Hypothalamus (tissue), 51 donors: ENCODE measurements around the gene RBM14.
"Not testable (repeated sequence)": the region's sequence is repeated elsewhere in the genome, so short reads cannot be mapped to it uniquely, and the experiment has no call there.

Experiments used
- DNase-seq, 51 donors: peaks; one replicate each; lab custom pipeline; 2025; lab: John Stamatoyannopoulos, UW

Gene RBM14

GRCh38 chr11:66616379-66617154 is at the start of gene RBM14:
RBM14 (plus strand) TSS chr11:66616630; CDS start chr11:66616721, 91 bp downstream.
- peak; percentile 93 to 99 (median 98) for DNase-seq

GRCh38 chr11:66567787-66568123 is 48.7 kb upstream of the RBM14 start:
- DNase-seq = no peak

- peak; percentile 34 to 96 (median 87) for DNase-seq
Observed at GRCh38 chr11:66568124-66568916, 48.1 kb upstream of the RBM14 start, which contains the start of gene CTSF. CTSF (minus strand) TSS chr11:66568606; CDS start chr11:66568486, 120 bp downstream.

GRCh38 chr11:66569076-66569475 is 47.4 kb upstream of the RBM14 start:
- DNase-seq = no peak

GRCh38 chr11:66570079-66570849 is 46.2 kb upstream of the RBM14 start:
- DNase-seq = no peak

- DNase-seq = no peak
Observed at GRCh38 chr11:66570850-66571180, 45.6 kb upstream of the RBM14 start.

- peak in 47 of 51 donors; percentile 10 to 81 (median 41) for DNase-seq
Observed at GRCh38 chr11:66579017-66579606, 37.3 kb upstream of the RBM14 start.

GRCh38 chr11:66580803-66581202 is 35.6 kb upstream of the RBM14 start:
- no peak for DNase-seq

- no peak for DNase-seq
Observed at GRCh38 chr11:66581261-66581660, 35.2 kb upstream of the RBM14 start.

GRCh38 chr11:66582565-66583147 is 33.8 kb upstream of the RBM14 start:
- DNase-seq = not testable (repeated sequence)

GRCh38 chr11:66585447-66585846 is 31.0 kb upstream of the RBM14 start:
- DNase-seq = not testable (repeated sequence)

GRCh38 chr11:66586136-66586535 is 30.3 kb upstream of the RBM14 start:
- DNase-seq = no peak

GRCh38 chr11:66589315-66589714 is 27.1 kb upstream of the RBM14 start:
- DNase-seq = not testable (repeated sequence)

- no peak for DNase-seq
Observed at GRCh38 chr11:66589996-66590675, 26.3 kb upstream of the RBM14 start.

GRCh38 chr11:66591175-66591574 is 25.3 kb upstream of the RBM14 start:
- no peak for DNase-seq

GRCh38 chr11:66592457-66593302 is 23.8 kb upstream of the RBM14 start, which contains the start of the genes CCDC87 and CCS:
CCDC87 (minus strand) TSS chr11:66593063; CDS start chr11:66593015, 48 bp downstream.
CCS (plus strand) TSS chr11:66593185; CDS start chr11:66593262, 77 bp downstream.
- peak; percentile 62 to 98 (median 92) for DNase-seq

- no peak for DNase-seq
Observed at GRCh38 chr11:66593303-66593635, 23.2 kb upstream of the RBM14 start.

GRCh38 chr11:66593650-66594049 is 22.8 kb upstream of the RBM14 start:
- DNase-seq = no peak
